Mesenchymal stem cell (in vitro differentiated cells and primary cell): ENCODE results near the gene CHCHD3.
"Not testable (repeated sequence)": the region's sequence is repeated elsewhere in the genome, so short reads cannot be mapped to it uniquely, and the experiment has no call there.

Experiments
- DNase-seq: peaks from one replicate; pipeline ENCODE4 v3.0.0-alpha.2; 2013
- H2AFZ ChIP-seq: one replicate; pipeline ENCODE4 v1.6.1; 2013; ENCODE audit warnings: low read depth, mild to moderate bottlenecking, control low read depth, inconsistent platforms, low read length, moderate library complexity
- H2AK5ac ChIP-seq: 2 replicates; pipeline ENCODE4 v1.6.1; 2013; ENCODE audit warnings: low read length, moderate library complexity, mild to moderate bottlenecking, inconsistent platforms; ENCODE audit not compliant: severe bottlenecking
- H2BK120ac ChIP-seq: one replicate; pipeline ENCODE4 v1.6.1; 2013; ENCODE audit warnings: low read depth, mild to moderate bottlenecking, inconsistent platforms, low read length, moderate library complexity
- H2BK12ac ChIP-seq, 2 experiments: one replicate each; pipeline ENCODE4 v1.6.1; 2013; ENCODE audit warnings: inconsistent platforms in 2 of 2, low read length in 2 of 2, mild to moderate bottlenecking in 2 of 2, moderate library complexity in 2 of 2, control low read depth in 1 of 2
- H2BK15ac ChIP-seq: one replicate; pipeline ENCODE4 v1.6.1; 2013; ENCODE audit warnings: mild to moderate bottlenecking, low read depth, inconsistent platforms; ENCODE audit not compliant: poor library complexity, severe bottlenecking
- H2BK5ac ChIP-seq: 2 replicates; pipeline ENCODE4 v1.6.1; 2013; ENCODE audit warnings: low read depth, mild to moderate bottlenecking, low read length, control low read depth, inconsistent platforms; ENCODE audit not compliant: poor library complexity, severe bottlenecking
- H3K14ac ChIP-seq, 2 experiments: one replicate each; pipeline ENCODE4 v1.6.1; 2013; ENCODE audit warnings: inconsistent platforms in 2 of 2, low read length in 2 of 2, control low read depth in 1 of 2, mild to moderate bottlenecking in 1 of 2, moderate library complexity in 1 of 2
- H3K18ac ChIP-seq, 2 experiments: one replicate each; pipeline ENCODE4 v1.6.1; 2013; ENCODE audit warnings: inconsistent platforms in 2 of 2, low read length in 2 of 2, control low read depth in 1 of 2, low read depth in 1 of 2, mild to moderate bottlenecking in 1 of 2
- H3K23ac ChIP-seq, 2 experiments: one replicate each; pipeline ENCODE4 v1.6.1; 2013; ENCODE audit warnings: inconsistent platforms in 2 of 2, low read length in 2 of 2, mild to moderate bottlenecking in 2 of 2, moderate library complexity in 2 of 2, control low read depth in 1 of 2
- H3K27ac ChIP-seq: 2 replicates; pipeline ENCODE4 v1.5.1; 2013; ENCODE audit warnings: mild to moderate bottlenecking, moderate library complexity, low read length, control low read depth, inconsistent platforms; ENCODE audit not compliant: poor library complexity, severe bottlenecking
- H3K27me3 ChIP-seq, 2 experiments: 2 replicates each; pipeline versions ENCODE4 v1.6.1 to v1.7.0; 2013; ENCODE audit warnings: low read length in 2 of 2, mild to moderate bottlenecking in 2 of 2, moderate library complexity in 2 of 2, control low read depth in 1 of 2, inconsistent platforms in 1 of 2; ENCODE audit not compliant: control insufficient read depth in 1 of 2, insufficient read depth in 1 of 2
- H3K36me3 ChIP-seq, 2 experiments: 2 replicates each; pipeline versions ENCODE4 v1.6.1 to v1.7.0; 2013; ENCODE audit warnings: low read length in 2 of 2, control low read depth in 1 of 2, inconsistent platforms in 1 of 2, low read depth in 1 of 2, mild to moderate bottlenecking in 1 of 2; ENCODE audit not compliant: insufficient read depth in 2 of 2, control insufficient read depth in 1 of 2
- H3K4ac ChIP-seq, 2 experiments: one replicate each; pipeline ENCODE4 v1.6.1; 2013; ENCODE audit warnings: inconsistent platforms in 2 of 2, low read length in 2 of 2, mild to moderate bottlenecking in 2 of 2, moderate library complexity in 2 of 2, control low read depth in 1 of 2, low read depth in 1 of 2
- H3K4me1 ChIP-seq: 2 replicates; pipeline ENCODE4 v1.6.1; 2013; ENCODE audit warnings: low read depth, low read length, control low read depth; ENCODE audit not compliant: control insufficient read depth, insufficient read depth
- H3K4me2 ChIP-seq: 2 replicates; pipeline ENCODE4 v1.6.1; 2013; ENCODE audit warnings: low read length, mild to moderate bottlenecking, inconsistent platforms; ENCODE audit not compliant: poor library complexity, severe bottlenecking
- H3K4me3 ChIP-seq, 2 experiments: 2 replicates each; pipeline versions ENCODE4 v1.5.1 to v1.7.0; 2013; ENCODE audit warnings: low read length in 2 of 2, mild to moderate bottlenecking in 2 of 2, control low read depth in 1 of 2, low read depth in 1 of 2; ENCODE audit not compliant: insufficient read depth in 1 of 2
- H3K79me1 ChIP-seq: replicated peaks from 2 replicates; pipeline ENCODE4 v1.6.1; 2013; ENCODE audit warnings: mild to moderate bottlenecking, control low read depth, low read length, inconsistent platforms; ENCODE audit not compliant: poor library complexity, severe bottlenecking
- H3K9ac ChIP-seq: 2 replicates; pipeline ENCODE4 v1.7.0; 2013; ENCODE audit warnings: mild to moderate bottlenecking, low read length, moderate library complexity
- H3K9me3 ChIP-seq: 2 replicates; pipeline ENCODE4 v1.7.0; 2013; ENCODE audit warnings: mild to moderate bottlenecking, low read length; ENCODE audit not compliant: control insufficient read depth
- H4K8ac ChIP-seq: one replicate; pipeline ENCODE4 v1.6.1; 2013; ENCODE audit warnings: inconsistent platforms, mild to moderate bottlenecking, low read length, moderate library complexity
- H4K91ac ChIP-seq: one replicate; pipeline ENCODE4 v1.6.1; 2013; ENCODE audit warnings: mild to moderate bottlenecking, low read length, inconsistent platforms
- WGBS: methylation state at CpG from one replicate; pipeline ENCODE4 v1.1.7; 2013; ENCODE audit warnings: mixed read lengths; 5-methylcytosine and 5-hydroxymethylcytosine counted together

CHCHD3 gene

GRCh38 chr7:132898641-132899175 is 183.2 kb downstream of the CHCHD3 start:
- H3K14ac ChIP-seq, DNase-seq, H3K27me3 ChIP-seq, H3K9me3 ChIP-seq, H3K4ac ChIP-seq, H2BK120ac ChIP-seq, H4K91ac ChIP-seq, H2AK5ac ChIP-seq, H3K9ac ChIP-seq, H2BK15ac ChIP-seq, H3K79me1 ChIP-seq, H3K4me1 ChIP-seq, H3K36me3 ChIP-seq, H3K4me3 ChIP-seq, H2BK12ac ChIP-seq, H3K23ac ChIP-seq, H3K27ac ChIP-seq, H3K18ac ChIP-seq, H3K4me2 ChIP-seq, H2BK5ac ChIP-seq, H2AFZ ChIP-seq, H4K8ac ChIP-seq: not testable (repeated sequence)
- WGBS: 93% methylated on average over 17 of the region's 38 CpGs

DNA sequence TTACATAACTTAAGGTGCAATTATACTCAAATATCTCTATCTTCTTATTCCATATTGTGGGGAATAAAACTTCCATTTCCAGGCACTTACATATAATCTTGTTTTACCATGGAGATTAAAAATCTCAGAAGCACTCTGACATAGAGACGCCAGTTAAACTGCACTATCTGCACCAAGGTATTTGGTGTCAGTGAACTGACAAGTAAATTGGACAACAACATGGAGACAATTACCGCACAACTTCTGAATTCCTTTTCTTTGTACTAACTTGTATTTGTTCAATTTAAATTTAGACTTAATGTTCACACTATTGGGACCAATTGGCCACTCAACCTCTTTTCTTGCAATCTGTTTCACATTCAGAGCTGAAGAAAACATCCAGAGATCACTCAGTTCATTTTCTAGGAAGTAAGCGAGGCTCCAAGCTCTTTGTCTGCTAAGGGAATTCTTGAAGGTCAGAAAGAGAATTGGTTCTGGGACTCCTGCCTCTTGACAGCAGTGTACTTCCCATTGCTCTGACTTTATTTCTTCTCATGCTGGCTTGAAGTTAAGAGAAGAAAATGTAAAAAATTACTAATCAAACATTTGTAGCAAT is 184.7 kb downstream of the CHCHD3 start:
- Histone ChIP-seq H3K79me1 (peaks cover 10% of the 10 kb centered on the region), H3K4me1 (no peaks in the 10 kb centered on the region), H3K23ac (no peak overlapping the region), H2BK12ac (no peak overlapping the region), H3K9ac (no peak overlapping the region), H3K27ac (no peak overlapping the region), H2BK120ac (no peak overlapping the region), H3K18ac (no peak overlapping the region), H3K4me2 (no peak overlapping the region), H4K91ac (no peak overlapping the region), H3K27me3 (no peaks in the 10 kb centered on the region), H3K14ac (no peak overlapping the region), H3K4me3 (no peak overlapping the region), H2AK5ac (no peak overlapping the region), H3K4ac (no peak overlapping the region), H2BK5ac (no peak overlapping the region), H2BK15ac (no peak overlapping the region), H2AFZ (no peak overlapping the region), H3K9me3 (no peaks in the 10 kb centered on the region), H3K36me3 (peaks cover 0 to 3% of the 10 kb centered on the region in 2 experiments), H4K8ac (no peak overlapping the region)
- DNase-seq: no peak
- WGBS: 95% methylated on average over 2 of the region's 3 CpGs

- H2BK5ac ChIP-seq: no peak overlapping the region
- H3K79me1 ChIP-seq: peaks cover 16% of the 10 kb centered on the region
- H4K91ac ChIP-seq: no peak overlapping the region
- no peak overlapping the region for H4K8ac ChIP-seq
- no peak overlapping the region for H3K23ac ChIP-seq
- 96% methylated on average over 6 of the region's 6 CpGs for WGBS
- DNase-seq: no peak
- H3K4me2 ChIP-seq: no peak overlapping the region
- H2BK12ac ChIP-seq: no peak overlapping the region
- no peak overlapping the region for H3K18ac ChIP-seq
- no peak overlapping the region for H3K27ac ChIP-seq
- H2AK5ac ChIP-seq: no peak overlapping the region
- H2BK15ac ChIP-seq: no peak overlapping the region
- H2AFZ ChIP-seq: no peak overlapping the region
- no peaks in the 10 kb centered on the region for H3K27me3 ChIP-seq
- H3K9ac ChIP-seq: no peak overlapping the region
- H3K36me3 ChIP-seq: peaks cover 0 to 3% of the 10 kb centered on the region in 2 experiments
- H3K9me3 ChIP-seq: no peaks in the 10 kb centered on the region
- H3K4ac ChIP-seq: no peak overlapping the region
- no peak overlapping the region for H3K14ac ChIP-seq
- no peak overlapping the region for H3K4me3 ChIP-seq
- no peak overlapping the region for H2BK120ac ChIP-seq
- H3K4me1 ChIP-seq: no peaks in the 10 kb centered on the region
Observed at GRCh38 chr7:132895231-132895630, 186.7 kb downstream of the CHCHD3 start.

GRCh38 chr7:132893560-132893959 is 188.3 kb downstream of the CHCHD3 start:
- H3K14ac ChIP-seq: no peak overlapping the region
- H3K18ac ChIP-seq: no peak overlapping the region
- H2BK120ac ChIP-seq: no peak overlapping the region
- no peak overlapping the region for H3K9ac ChIP-seq
- no peak overlapping the region for H2AK5ac ChIP-seq
- H3K36me3 ChIP-seq: peaks cover 0 to 3% of the 10 kb centered on the region in 2 experiments
- H3K4me3 ChIP-seq: no peak overlapping the region
- no peak overlapping the region for H3K23ac ChIP-seq
- H2BK12ac ChIP-seq: no peak overlapping the region
- H4K91ac ChIP-seq: no peak overlapping the region
- H2BK15ac ChIP-seq: no peak overlapping the region
- WGBS: 100% methylated on average over 2 of the region's 4 CpGs
- H4K8ac ChIP-seq: no peak overlapping the region
- H3K27ac ChIP-seq: no peak overlapping the region
- H3K4me2 ChIP-seq: no peak overlapping the region
- no peak for DNase-seq
- H3K9me3 ChIP-seq: no peaks in the 10 kb centered on the region
- H3K79me1 ChIP-seq: peaks cover 18% of the 10 kb centered on the region
- H3K27me3 ChIP-seq: no peaks in the 10 kb centered on the region
- no peak overlapping the region for H2AFZ ChIP-seq
- H2BK5ac ChIP-seq: no peak overlapping the region
- no peaks in the 10 kb centered on the region for H3K4me1 ChIP-seq
- no peak overlapping the region for H3K4ac ChIP-seq
